ENCODE results near the gene HSPA4L. TPM values are rescaled to one million over a fixed set of nuclear protein-coding genes. Genes with fewer than 3 reads are reported as not detected.

The HSPA4L gene
- total RNA-seq, 4 donors from 2014 or later = 0.36 to 1.2 (median 0.74) TPM

DNA sequence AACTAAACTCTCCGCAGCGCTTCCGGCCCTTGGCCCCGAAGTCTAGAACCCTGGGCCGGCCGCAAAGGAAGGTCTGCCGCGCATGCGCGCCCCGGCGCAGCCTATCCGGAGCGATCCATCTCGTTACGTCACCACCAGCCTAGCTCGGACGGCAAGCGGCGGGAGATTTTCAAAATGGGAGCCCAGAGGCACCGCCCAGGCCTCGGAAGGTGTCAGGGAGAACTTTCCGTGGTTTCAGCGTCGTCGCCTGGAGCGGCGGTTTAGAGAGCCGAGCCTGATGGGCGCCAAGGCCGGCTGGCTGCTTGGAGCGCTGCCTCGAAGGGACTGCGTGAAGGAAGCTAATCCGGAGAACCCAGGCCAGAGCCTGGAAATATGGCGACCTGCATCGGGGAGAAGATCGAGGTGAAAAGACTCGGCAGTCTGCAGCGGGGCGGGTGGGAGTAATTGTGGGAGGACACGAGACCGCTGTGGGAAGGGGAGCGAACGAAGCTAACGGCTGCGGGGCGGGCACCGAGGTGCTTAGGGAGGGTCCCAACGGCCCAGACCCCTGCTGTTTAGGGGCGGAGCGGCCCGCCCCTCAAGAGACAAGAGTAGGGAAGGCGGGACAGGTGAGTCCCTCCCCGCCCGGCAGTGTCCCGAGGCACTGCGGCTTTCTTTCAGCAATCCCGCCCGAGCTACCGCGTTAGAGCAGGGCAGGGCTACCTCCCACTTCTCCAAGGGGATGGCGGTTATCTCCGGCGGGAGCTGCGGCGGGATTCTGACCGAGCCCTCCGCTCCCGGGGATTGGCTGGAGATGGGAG lies 98.8 kb downstream of the HSPA4L start, which contains the start of gene PLK4:
PLK4 (plus strand) TSS at position 131 of the 800 bp plus-strand sequence; CDS start at position 373, 242 bp downstream.
- in situ Hi-C loops (cut with MboI; ENCODE audit: low sequenced_read_pairs in 4 of 4) = loop anchor here in 1 of 4 donors (10.0 kb wide), 2 partner anchors 96 to 984 kb away; partner anchors contain the start of gene HSPA4L
- TF ChIP-seq, protein P1, sequence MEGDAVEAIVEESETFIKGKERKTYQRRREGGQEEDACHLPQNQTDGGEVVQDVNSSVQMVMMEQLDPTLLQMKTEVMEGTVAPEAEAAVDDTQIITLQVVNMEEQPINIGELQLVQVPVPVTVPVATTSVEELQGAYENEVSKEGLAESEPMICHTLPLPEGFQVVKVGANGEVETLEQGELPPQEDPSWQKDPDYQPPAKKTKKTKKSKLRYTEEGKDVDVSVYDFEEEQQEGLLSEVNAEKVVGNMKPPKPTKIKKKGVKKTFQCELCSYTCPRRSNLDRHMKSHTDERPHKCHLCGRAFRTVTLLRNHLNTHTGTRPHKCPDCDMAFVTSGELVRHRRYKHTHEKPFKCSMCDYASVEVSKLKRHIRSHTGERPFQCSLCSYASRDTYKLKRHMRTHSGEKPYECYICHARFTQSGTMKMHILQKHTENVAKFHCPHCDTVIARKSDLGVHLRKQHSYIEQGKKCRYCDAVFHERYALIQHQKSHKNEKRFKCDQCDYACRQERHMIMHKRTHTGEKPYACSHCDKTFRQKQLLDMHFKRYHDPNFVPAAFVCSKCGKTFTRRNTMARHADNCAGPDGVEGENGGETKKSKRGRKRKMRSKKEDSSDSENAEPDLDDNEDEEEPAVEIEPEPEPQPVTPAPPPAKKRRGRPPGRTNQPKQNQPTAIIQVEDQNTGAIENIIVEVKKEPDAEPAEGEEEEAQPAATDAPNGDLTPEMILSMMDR (IDR thresholded peaks at IDR 0.05 in 4 of 5, conservative IDR thresholded peaks at IDR 0.05 in 1 of 5) = no peak
- TF ChIP-seq POLR2A (IDR thresholded peaks at IDR 0.05) = peak in 1 of 2 donors; percentile 4
- Histone ChIP-seq H3K4me3 (peak within 1 kb of the TSS; percentile 63 to 83 (median 74)), H3K4me1 (peaks cover 7 to 10% of the 10 kb centered on the region in 2 donors), H3K36me3 (no peaks in the 10 kb centered on the region), H3K27ac (peak within 1 kb of the TSS; percentile 6 to 65 (median 59)), H3K9me3 (no peaks in the 10 kb centered on the region), H3K27me3 (no peaks in the 10 kb centered on the region)
- intact Hi-C loops (cut with DNase I; ENCODE audit: low total_unique reads) = loop anchor here (2.0 to 5.0 kb wide), 2 partner anchors 86 to 98 kb away; partner anchors contain the start of genes ABHD18, HSPA4L and MFSD8
- ATAC-seq = peak; percentile 96 to 98
- DNase-seq = peak; percentile 79 to 83

DNA sequence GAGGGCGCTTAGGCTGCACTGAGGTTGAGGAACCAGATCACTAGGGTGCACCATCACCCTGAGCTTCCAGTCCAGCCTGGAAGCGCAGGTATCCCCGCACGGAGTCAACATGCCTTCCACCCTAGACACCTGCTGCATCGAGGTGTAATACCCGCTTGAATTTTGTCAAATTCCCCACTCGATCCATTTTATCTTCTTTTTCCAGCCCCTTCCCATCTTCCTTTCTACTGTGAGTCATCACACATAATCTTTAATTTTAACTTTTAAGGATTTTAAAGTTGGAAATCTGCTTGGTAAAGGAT lies 99.4 kb downstream of the HSPA4L start:
- in situ Hi-C loops (cut with MboI; ENCODE audit: low sequenced_read_pairs in 4 of 4) = loop anchor here in 1 of 4 donors (10.0 kb wide), 2 partner anchors 97 to 983 kb away; partner anchors contain the start of gene HSPA4L
- no peak for DNase-seq
- intact Hi-C loops (cut with DNase I; ENCODE audit: low total_unique reads) = loop anchor here (2.0 to 5.0 kb wide), 2 partner anchors 86 to 99 kb away; partner anchors contain the start of genes ABHD18, HSPA4L and MFSD8
- Histone ChIP-seq H3K4me3 (peak overlapping the region; percentile 63 to 83 (median 74)), H3K27ac (no peak overlapping the region), H3K4me1 (peaks cover 7 to 10% of the 10 kb centered on the region in 2 donors), H3K27me3 (no peaks in the 10 kb centered on the region), H3K9me3 (no peaks in the 10 kb centered on the region), H3K36me3 (no peaks in the 10 kb centered on the region)
- TF ChIP-seq, protein P1 (IDR thresholded peaks at IDR 0.05 in 4 of 5, conservative IDR thresholded peaks at IDR 0.05 in 1 of 5) = no peak
- TF ChIP-seq POLR2A (IDR thresholded peaks at IDR 0.05) = no peak
- ATAC-seq = no peak

DNA sequence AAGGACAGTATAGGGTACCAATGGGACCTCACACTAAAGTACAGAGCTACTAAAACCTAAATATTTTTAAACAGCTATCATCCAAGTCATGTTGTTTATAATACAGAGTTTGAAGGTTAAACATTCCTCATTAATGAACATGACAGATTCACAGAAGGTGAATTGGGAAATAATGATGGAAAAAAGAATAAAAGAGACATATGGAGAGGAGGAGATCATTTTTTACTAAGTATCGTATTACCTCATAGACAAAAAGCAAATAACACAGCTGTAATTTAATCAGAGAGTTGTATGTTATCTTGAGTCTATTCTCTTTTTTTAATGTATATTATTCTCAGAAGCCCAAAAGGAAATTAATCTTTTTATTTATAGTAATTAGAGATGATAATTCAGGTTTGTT lies 106.4 kb downstream of the HSPA4L start:
- no peak overlapping the region for H3K4me3 ChIP-seq
- H3K27me3 ChIP-seq = no peaks in the 10 kb centered on the region
- DNase-seq (no peak), ATAC-seq (no peak)
- intact Hi-C loops (cut with DNase I; ENCODE audit: low total_unique reads) (no loop called here), in situ Hi-C loops (cut with MboI; ENCODE audit: low sequenced_read_pairs in 4 of 4) (loop anchor here in 1 of 4 donors (10.0 kb wide), 2 partner anchors 104 to 976 kb away; partner anchors contain the start of gene HSPA4L)
- H3K4me1 ChIP-seq = no peaks in the 10 kb centered on the region
- H3K27ac ChIP-seq = no peak overlapping the region
- H3K9me3 ChIP-seq = no peaks in the 10 kb centered on the region
- TF ChIP-seq, protein P1 (IDR thresholded peaks at IDR 0.05 in 4 of 5, conservative IDR thresholded peaks at IDR 0.05 in 1 of 5) = no peak
- no peak for TF ChIP-seq POLR2A (IDR thresholded peaks at IDR 0.05)
- no peaks in the 10 kb centered on the region for H3K36me3 ChIP-seq

- Histone ChIP-seq H3K4me3 (no peak overlapping the region), H3K36me3 (no peaks in the 10 kb centered on the region)
- TF ChIP-seq, protein P1 (IDR thresholded peaks at IDR 0.05 in 4 of 5, conservative IDR thresholded peaks at IDR 0.05 in 1 of 5) = no peak
- TF ChIP-seq POLR2A (IDR thresholded peaks at IDR 0.05) = no peak
Observed at GRCh38 chr4:127889903-127890302, 107.8 kb downstream of the HSPA4L start.

More at GRCh38 chr4:127889903-127890302, 107.8 kb downstream of the HSPA4L start:
- in situ Hi-C loops (cut with MboI; ENCODE audit: low sequenced_read_pairs in 4 of 4) (loop anchor here in 1 of 4 donors (10.0 kb wide), 2 partner anchors 105 to 975 kb away; partner anchors contain the start of gene HSPA4L), intact Hi-C loops (cut with DNase I; ENCODE audit: low total_unique reads) (no loop called here)
- DNase-seq (no peak), ATAC-seq (no peak)
- H3K27me3 ChIP-seq = no peaks in the 10 kb centered on the region
- H3K9me3 ChIP-seq = no peaks in the 10 kb centered on the region
- no peaks in the 10 kb centered on the region for H3K4me1 ChIP-seq
- no peak overlapping the region for H3K27ac ChIP-seq

Other genes with a start within 250 kb of the HSPA4L start
- 1 to 10 TPM in 2 of 4 donors, under 1 TPM in 2; 0.65 to 2.6 (median 1.7) TPM for gene INTU, start 149.4 kb upstream of the HSPA4L start, total RNA-seq
- gene SLC25A31, start 51.9 kb upstream of the HSPA4L start, total RNA-seq = not detected
- under 1 TPM in 2 of 4 donors, not detected in 2; 0.11 to 0.98 TPM for gene PLK4, start 98.6 kb downstream of the HSPA4L start, total RNA-seq
- 10 to 100 TPM in 1 of 4 donors, 1 to 10 TPM in 3; 5.6 to 13.2 (median 7.5) TPM for gene MFSD8, start 182.9 kb downstream of the HSPA4L start, total RNA-seq
- 1 to 10 TPM; 3.9 to 7.8 (median 5.8) TPM for gene ABHD18, start 183.1 kb downstream of the HSPA4L start, total RNA-seq